COLO829 (cell line): Measurements from ENCODE around the gene BMP2K.
"Not testable (repeated sequence)": the region's sequence is repeated elsewhere in the genome, so short reads cannot be mapped to it uniquely, and the experiment has no call there.

ENCODE experiments used
- DNase-seq: peaks from one replicate; pipeline ENCODE4 v3.0.0; 2012; ENCODE audit warnings: low spot score

Gene BMP2K

DNA sequence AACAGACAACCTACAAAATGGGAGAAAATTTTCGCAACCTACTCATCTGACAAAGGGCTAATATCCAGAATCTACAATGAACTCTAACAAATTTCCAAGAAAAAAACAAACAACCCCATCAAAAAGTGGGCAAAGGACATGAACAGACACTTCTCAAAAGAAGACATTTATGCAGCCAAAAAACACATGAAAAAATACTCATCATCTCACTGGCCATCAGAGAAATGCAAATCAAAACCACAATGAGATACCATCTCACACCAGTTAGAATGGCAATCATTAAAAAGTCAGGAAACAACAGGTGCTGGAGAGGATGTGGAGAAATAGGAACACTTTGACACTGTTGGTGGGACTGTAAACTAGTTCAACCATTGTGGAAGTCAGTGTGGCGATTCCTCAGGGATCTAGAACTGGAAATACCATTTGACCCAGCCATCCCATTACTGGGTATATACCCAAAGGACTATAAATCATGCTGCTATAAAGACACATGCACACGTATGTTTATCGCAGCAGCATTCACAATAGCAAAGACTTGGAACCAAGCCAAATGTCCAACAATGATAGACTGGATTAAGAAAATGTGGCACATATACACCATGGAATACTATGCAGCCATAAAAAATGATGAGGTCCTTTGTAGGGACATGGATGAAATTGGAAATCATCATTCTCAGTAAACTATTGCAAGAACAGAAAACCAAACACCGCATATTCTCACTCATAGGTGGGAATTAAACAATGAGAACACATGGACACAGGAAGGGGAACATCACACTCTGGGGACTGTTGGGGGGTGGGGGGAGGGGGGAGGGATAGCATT is 19.7 kb downstream of the BMP2K start:
- not testable (repeated sequence) for DNase-seq

DNA sequence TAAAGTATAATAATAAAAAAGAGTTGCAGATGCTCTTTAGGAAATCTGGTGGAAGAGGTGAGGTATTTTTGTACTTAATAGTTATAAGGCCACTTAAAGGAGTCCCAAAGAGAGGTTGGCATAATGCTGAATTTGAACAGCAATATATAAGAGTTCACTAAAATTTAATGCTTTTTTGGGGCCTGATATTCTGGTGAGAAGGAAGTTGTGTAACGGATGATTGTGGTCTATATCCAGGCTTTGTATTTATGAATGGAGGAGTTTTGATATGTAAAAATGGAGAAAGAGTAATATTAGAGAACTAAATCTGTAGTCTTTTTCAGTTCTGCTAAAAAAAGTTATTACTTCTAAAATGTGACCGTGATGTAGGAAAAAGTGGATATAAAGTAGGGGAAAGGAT is 20.4 kb downstream of the BMP2K start:
- no peak for DNase-seq

DNA sequence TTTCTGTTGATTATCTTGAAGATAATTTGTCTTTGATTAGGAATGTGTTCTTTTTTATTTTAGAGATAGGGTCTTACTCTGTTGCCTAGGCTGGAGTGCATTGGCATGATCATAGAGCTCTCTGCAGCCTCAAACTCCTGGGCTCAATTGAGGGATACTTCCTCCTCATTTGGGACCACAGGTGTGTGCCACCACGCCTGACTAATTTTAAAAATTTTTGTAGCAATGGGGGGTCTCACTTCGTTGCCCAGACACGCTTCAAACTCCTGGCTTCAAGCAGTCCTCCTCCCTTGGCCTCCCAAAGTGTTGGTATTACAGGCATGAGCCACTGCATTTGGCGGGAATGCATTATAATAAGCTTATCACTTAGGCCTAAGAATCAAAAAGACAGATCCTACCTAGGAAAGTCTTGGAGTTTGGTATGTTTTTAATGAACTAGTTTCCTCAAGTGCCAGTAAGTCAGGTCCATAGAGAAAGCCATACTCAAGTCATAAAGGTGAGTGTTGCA is 21.7 kb downstream of the BMP2K start:
- DNase-seq: no peak

DNA sequence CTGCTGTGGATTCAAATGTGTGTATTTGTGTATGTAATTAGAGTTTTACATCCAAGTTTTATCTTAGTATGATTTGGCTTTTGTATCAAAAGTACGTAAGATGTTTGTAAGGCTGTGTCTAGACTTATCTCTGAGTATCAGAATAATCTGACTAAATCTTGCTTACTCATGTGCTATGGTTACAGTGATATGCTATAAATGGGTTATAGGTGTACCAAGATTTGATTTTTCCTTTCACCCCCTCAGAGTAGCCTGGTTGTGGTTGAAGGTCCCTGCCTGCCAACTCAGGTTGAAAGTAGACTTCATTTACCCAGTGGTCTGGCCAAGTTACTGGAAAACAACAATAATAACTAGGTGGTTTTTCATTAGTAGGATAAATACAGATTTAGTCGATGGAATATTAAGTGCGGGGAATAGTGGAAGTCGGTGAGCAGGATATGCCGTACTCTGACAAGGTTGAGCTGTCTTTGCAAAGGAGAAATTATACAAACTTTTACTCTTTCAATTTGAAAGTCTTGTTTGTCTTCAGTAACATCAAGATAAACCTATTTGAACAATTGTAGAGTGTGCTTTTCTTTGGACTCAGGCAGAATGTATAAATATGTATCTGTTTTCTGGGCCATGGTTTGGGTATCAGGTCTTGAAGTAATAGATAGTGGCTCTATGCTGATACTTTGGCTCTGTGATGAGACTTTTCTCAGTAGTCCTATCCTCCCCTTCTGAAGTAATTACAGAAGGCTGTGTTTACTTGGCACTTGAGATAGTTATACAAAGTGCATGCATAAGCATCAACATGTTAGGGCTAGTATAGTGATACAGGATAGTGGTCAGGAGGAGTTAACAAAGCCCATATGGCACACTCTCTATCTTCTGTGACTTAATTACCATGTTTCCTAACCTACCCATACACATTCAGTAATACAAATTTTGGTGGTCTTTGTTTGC is 23.7 kb downstream of the BMP2K start:
- DNase-seq: no peak

GRCh38 chr4:78800965-78801364 is 24.8 kb downstream of the BMP2K start:
- no peak for DNase-seq

GRCh38 chr4:78803983-78804382 is 27.8 kb downstream of the BMP2K start:
- no peak for DNase-seq

DNA sequence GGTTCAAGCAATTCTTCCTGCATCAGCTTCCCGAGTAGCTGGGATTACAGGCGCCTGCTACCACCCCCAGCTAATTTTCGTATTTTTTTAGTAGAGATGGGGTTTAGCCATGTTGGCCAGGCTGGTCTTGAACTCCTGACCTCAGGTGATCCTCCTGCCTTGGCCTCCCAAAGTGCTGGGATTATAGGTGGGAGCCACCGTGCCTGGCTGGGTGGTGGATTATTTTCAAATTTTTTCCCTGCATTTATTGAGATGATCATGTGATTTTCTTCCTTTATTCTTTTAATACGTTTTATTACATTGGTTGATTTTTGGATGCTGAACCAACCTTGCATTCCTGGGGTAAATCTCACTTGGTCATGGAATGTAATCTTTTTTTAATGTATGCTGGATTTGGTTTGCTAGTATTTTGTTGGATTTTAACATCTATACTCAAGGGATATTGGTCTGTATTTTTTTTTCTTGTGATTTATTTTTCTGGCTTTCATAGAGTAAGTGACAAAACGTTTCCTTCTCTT is 30.9 kb downstream of the BMP2K start:
- DNase-seq: no peak

- DNase-seq: no peak
Measured at GRCh38 chr4:78809295-78809694, 33.1 kb downstream of the BMP2K start.

- no peak for DNase-seq
Measured at GRCh38 chr4:78809928-78810835, 34.0 kb downstream of the BMP2K start.

GRCh38 chr4:78811034-78811433 is 34.9 kb downstream of the BMP2K start:
- no peak for DNase-seq

- peak; percentile 10 for DNase-seq
Measured at GRCh38 chr4:78818530-78819079, 42.5 kb downstream of the BMP2K start.

DNA sequence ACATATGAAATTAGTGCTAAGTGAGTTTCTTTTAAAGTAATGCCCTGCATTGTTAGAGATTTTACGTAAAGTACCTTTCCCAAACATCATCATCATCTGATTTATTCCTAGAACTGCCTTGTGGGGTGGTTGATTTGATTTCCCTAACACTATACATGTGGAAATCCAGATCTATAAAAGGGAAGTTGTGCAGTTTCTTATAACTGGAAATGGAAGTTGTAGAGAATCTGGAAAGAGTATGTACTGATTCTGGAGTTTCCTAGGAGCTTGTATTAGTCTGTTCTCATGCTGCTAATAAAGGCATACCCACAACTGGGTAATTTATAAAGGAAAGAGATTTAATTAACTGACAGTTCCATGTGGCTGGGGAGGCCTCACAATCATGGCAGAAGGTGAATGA is 47.9 kb downstream of the BMP2K start:
- no peak for DNase-seq

- no peak for DNase-seq
Measured at GRCh38 chr4:78827191-78827590, 51.0 kb downstream of the BMP2K start.

DNA sequence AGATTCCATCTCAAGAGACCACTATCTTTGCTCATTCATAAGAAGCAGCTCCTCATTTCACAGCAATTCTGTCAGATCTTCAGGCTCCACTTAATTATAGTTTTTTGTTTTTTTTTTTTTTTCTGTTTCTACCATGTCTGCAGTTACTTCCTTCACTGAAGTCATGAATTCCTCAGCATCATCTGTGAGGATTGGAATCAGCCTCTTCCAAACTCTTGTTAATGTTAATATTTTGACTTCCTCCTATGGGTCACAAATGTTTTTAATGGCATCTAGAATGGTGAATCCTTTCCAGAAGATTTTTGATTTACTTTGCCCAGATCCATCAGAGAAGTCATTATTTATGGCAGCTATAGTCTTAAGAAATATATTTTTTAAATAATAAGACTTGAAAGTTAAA is 53.1 kb downstream of the BMP2K start:
- no peak for DNase-seq

DNA sequence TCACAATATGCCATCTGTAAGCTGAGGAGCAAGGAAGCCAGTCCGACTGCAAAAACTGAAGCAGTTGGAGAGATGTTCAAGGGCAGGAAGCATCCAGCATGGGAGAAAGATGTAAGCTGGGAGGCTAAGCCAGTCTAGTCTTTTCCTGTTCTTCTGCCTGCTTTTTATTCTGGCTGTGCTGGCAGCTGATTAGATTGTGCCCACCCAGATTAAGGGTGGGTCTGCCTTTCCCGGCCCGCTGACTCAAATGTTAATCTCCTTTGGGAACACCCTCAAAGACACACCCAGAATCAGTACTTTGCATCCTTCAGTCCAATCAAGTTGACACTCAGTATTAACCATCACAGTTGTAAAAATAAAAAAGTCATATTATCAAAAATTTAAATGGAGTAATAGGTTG is 63.5 kb downstream of the BMP2K start:
- not testable (repeated sequence) for DNase-seq

DNA sequence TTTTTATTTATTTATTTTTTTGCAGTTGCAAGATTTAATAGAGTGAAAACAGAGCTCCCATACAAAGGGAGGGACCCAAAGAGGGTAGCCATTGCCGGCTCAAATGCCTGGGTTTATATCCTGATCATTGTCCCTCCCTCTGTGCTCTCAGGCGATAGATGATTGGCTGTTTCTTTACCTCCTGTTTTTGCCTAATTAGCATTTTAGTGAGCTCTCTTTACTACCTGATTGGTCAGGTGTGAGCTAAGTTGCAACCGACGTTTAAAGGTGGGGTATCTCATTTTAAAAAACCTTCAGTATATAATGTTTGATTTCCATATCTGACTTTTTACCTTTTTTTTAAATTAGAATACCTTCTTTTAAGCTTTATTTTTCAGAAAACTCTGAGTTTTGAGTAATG is 64.1 kb downstream of the BMP2K start:
- not testable (repeated sequence) for DNase-seq

- DNase-seq: no peak
Measured at GRCh38 chr4:78845472-78845871, 69.3 kb downstream of the BMP2K start.

- no peak for DNase-seq
Measured at GRCh38 chr4:78846258-78846657, 70.1 kb downstream of the BMP2K start.

- no peak for DNase-seq
Measured at GRCh38 chr4:78862314-78862737, 86.2 kb downstream of the BMP2K start.

- DNase-seq: no peak
Measured at GRCh38 chr4:78863254-78863869, 87.2 kb downstream of the BMP2K start.

- DNase-seq: no peak
Measured at GRCh38 chr4:78863991-78864390, 87.8 kb downstream of the BMP2K start.
